HAP-1 (cell line): ENCODE measurements around the gene SEPTIN8.

Experiments used
- DNase-seq, 2 experiments: peaks; one replicate each; pipeline ENCODE4 v3.0.0-alpha.2; 2016 to 2020; ENCODE audit warnings: low spot score in 2 of 2
- H3K27me3 ChIP-seq: fragments of 250-450 bp; sonication (Bioruptor Pico); 2 replicates; pipeline ENCODE4 v1.5.1; 2020; ENCODE audit warnings: low read depth, mild to moderate bottlenecking, moderate library complexity
- H3K36me3 ChIP-seq: fragments of 250-450 bp; sonication (Bioruptor Pico); replicated peaks from 2 replicates; pipeline ENCODE4 v1.5.1; 2020; ENCODE audit warnings: mild to moderate bottlenecking
- H3K4me1 ChIP-seq: fragments of 250-450 bp; sonication (Bioruptor Pico); 2 replicates; pipeline ENCODE4 v1.5.1; 2020; ENCODE audit warnings: mild to moderate bottlenecking
- H3K4me3 ChIP-seq: fragments of 250-450 bp; sonication (Bioruptor Pico); 2 replicates; pipeline ENCODE4 v1.5.1; 2020; ENCODE audit warnings: mild to moderate bottlenecking, moderate library complexity
- H3K9me3 ChIP-seq: fragments of 250-450 bp; sonication (Bioruptor Pico); 2 replicates; pipeline ENCODE4 v1.5.1; 2020; ENCODE audit warnings: mild to moderate bottlenecking, moderate library complexity
- in situ Hi-C: fragments of 300-500 bp; cut with MboI; formaldehyde crosslinking; loops from 3 replicates; pipeline ENCODE4 v1.14.3; 2020; ENCODE audit warnings: low sequenced_read_pairs, inconsistent platforms, mixed read lengths

SEPTIN8 gene

DNA sequence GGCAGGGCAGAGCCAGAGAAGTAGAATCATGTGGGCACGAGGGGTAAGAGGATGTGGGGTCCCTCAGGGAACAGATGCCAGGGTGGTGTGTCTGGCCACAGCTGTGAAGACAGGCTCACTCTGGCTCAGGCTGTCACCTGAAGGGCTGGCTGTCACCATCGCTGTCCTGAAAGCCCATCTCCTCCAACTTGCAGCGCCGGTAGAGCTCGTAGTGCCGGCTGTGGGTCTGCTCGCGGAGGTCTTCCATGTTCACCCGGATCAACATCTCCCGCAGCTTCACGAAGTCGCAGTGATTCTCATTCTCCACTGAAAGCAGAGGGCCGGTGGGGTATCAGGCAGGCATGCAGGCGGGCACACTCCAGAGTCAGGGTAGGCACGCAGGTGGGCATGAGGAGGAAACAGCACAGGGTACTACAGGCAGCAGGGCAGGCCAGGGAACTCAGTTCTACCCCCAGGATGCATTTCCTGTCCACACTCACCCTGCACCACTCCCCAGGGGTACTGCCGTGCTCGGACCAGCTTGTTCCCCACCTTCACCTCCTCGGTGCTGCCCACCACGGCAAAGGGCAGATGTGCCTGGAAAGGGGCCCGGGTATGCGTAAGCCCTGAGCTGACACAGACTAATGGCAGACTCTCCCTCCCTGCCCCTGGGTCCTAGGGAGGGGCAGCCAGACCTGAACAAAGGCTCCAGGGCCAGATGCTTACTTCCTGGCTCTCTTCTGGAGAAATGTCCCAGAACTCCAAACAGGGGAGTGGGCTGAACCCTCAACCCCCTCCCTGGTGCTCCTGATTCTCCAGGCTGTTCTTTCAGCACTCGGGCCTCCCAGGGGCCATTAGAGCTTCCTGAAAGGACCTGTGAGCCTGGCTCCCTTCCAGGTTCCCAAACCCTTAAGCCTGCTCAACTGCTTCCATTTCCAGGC is 15.5 kb downstream of the SEPTIN8 start:
- H3K9me3 ChIP-seq: no peaks in the 10 kb centered on the region; the same call in 1 of the 2 replicates
- H3K4me1 ChIP-seq: no peaks in the 10 kb centered on the region
- no peaks in the 10 kb centered on the region for H3K27me3 ChIP-seq
- in situ Hi-C loops: no loop called here
- no peak for DNase-seq
- H3K36me3 ChIP-seq: peaks cover 66% of the 10 kb centered on the region
- no peak overlapping the region for H3K4me3 ChIP-seq

DNA sequence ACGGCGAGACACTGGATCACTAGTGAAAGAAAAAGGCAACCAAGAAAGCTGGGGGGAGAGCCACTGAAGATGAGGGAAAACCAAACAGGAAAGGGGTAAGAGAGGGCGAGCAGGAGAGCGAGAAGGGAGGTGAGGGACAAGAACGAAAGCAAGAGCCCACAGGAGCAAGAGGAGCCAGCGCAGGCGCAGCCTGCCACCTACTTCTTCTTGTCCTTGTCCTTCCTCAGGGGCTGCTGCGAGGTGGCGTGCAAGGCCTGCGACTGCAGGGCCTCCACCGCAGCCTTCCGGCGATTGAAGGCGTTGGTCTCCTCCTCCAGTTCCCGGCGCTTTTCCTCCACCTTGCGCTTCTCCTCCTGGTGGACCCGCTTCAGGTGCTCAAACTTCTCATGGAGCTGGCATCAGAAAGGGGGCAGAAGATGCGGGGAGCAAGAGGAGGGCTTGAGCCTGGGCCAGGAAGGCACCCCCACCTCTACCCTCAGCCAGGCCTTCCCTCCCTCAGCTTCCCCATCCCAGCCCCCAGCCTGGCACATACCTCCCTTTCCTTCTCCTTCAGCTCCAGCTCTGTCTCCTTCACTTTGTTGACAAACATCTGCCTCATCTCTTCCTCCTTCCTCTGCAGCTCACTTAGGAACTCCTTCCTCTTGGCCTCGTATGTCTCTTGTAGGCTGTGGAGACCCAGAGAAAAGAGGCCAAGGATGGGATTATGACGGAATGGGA is 16.3 kb downstream of the SEPTIN8 start:
- Histone ChIP-seq H3K4me3 (no peak overlapping the region), H3K36me3 (peaks cover 66% of the 10 kb centered on the region), H3K4me1 (no peaks in the 10 kb centered on the region), H3K27me3 (no peaks in the 10 kb centered on the region), H3K9me3 (no peaks in the 10 kb centered on the region; the same call in 1 of the 2 replicates)
- DNase-seq: no peak
- in situ Hi-C loops: no loop called here

DNA sequence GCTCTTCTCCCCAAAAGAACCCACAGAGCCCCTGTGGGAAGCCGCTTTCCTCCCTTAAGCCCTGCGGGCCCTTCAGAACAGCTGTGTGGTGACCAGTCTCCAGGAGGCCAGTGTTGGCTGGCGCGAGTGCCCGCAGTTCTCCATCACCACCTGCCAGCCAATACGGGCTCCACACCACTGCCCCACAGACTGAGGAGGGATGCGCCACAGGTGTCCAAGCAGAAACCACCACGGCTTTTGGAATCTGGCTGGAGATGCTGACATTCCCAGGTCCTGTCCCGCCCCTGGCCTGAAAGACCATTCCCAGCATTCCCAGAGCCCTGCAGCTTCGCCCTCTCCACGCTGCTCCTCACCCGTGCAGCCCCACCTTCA is 17.0 kb downstream of the SEPTIN8 start:
- Histone ChIP-seq H3K36me3 (peaks cover 61% of the 10 kb centered on the region), H3K4me3 (no peak overlapping the region), H3K4me1 (no peaks in the 10 kb centered on the region), H3K9me3 (no peaks in the 10 kb centered on the region; the same call in 1 of the 2 replicates), H3K27me3 (no peaks in the 10 kb centered on the region)
- DNase-seq: no peak
- in situ Hi-C loops: no loop called here

DNA sequence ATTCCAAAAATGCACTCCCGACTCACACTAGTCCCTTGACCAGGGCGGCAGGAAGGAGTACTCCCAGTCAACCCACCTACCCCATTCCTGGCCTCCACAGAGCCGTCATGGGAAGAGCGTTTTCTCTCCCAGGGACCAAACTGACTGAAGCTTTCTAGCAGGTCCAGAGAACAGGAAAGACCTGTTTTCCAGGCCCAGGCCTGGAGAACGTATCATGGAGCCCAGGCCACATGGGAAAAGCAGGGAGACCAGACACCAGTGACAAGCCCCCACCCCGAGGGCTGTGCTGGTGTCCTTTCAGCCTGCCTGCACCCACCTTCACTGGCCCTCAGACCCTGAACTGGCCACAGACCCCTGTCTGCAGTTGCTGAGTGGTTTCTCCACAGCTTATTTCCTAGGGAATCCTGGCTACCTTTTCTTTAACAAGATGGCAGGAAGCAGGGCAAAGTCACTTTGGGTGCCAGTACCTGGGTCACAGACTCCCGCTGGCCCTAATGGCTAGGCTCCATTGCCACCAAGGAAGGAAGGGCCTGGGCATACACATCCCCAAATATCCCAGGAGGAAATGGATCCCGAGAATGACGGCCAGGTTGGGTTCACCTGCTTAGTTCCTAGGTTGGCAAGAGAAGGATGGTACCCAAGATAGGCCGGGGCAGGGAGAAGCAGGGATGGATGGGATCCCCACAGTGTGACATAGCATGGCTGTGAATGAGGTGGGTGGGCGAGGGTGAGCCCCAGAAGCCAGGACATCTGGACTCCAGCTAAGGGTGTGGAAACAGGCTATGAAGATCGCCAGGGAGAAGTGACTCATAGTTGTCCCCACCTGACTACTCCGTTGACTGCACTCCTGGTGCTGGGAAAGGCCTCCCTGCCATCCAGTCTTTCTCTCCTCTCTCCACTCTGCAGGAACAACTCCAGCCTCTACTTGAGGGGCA is 17.7 kb downstream of the SEPTIN8 start:
- no peaks in the 10 kb centered on the region for H3K27me3 ChIP-seq
- peaks cover 55% of the 10 kb centered on the region for H3K36me3 ChIP-seq
- no peak for DNase-seq
- H3K4me3 ChIP-seq: no peak overlapping the region
- in situ Hi-C loops: no loop called here
- no peaks in the 10 kb centered on the region for H3K4me1 ChIP-seq
- no peaks in the 10 kb centered on the region; the same call in 1 of the 2 replicates for H3K9me3 ChIP-seq

DNA sequence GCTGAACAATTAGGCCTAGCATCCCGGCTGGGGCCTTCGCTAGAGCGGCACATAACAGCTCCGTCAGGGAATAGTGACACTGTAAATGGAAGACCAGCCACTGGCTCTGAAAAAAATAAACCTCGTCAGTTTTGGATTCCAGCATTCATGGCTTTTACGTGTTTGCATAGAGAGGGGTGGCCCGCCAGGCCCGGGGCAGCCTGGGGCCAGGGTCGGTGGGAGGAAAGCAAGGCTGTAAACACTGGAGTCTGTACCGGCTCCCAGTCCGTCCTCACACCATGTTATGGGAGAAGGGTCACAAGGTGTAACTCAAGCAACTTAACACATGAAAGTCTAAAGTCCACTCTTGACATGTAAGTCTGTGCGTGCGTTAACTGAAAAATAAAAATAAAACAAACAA is 18.6 kb downstream of the SEPTIN8 start:
- no peak overlapping the region for H3K4me3 ChIP-seq
- H3K27me3 ChIP-seq: no peaks in the 10 kb centered on the region
- in situ Hi-C loops: no loop called here
- H3K36me3 ChIP-seq: peaks cover 45% of the 10 kb centered on the region
- DNase-seq: no peak
- H3K9me3 ChIP-seq: no peaks in the 10 kb centered on the region; the same call in 1 of the 2 replicates
- no peaks in the 10 kb centered on the region for H3K4me1 ChIP-seq

DNA sequence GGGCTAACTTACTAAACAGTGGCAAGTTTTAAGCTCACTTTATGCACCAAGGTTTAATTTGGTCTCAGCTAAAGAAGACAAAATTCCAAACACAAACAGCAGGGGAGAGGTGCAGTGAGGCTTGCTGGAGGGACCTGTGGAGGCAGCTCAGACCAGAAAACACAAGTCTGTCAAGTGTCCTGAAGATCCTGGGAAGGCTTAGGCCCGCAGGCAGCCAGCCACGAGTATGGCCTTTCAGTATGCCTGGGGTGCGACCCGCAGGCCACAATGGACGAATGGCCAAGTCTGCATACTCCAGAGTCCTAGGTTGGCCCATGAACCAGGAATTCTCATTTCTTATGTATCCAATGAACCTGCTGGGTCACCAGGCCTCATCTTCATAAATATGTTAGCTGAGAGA is 20.5 kb downstream of the SEPTIN8 start:
- Histone ChIP-seq H3K4me3 (no peak overlapping the region), H3K27me3 (no peaks in the 10 kb centered on the region), H3K36me3 (peaks cover 30% of the 10 kb centered on the region), H3K4me1 (no peaks in the 10 kb centered on the region), H3K9me3 (no peaks in the 10 kb centered on the region)
- in situ Hi-C loops: no loop called here
- no peak for DNase-seq

DNA sequence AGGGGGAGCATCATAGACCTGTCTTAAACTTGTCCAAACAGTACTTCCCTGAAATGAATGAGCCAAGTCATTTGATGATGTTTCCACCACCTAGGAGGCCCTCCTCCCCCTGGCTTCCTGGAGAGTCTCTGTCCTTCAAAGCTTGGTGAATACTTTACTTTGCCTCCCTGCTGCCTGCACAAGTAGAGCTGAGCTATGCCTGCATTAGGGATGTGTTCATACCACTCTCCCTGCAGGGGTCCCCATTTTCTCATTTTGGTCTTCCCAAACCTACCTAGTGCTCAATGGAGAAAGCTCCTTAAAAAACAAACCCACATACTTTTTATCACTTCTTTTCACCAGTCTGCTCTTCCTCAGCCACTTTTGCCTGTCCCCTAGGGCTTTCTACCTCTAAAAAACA is 22.1 kb downstream of the SEPTIN8 start:
- Histone ChIP-seq H3K4me3 (no peak overlapping the region), H3K9me3 (no peaks in the 10 kb centered on the region), H3K36me3 (peaks cover 20% of the 10 kb centered on the region), H3K4me1 (no peaks in the 10 kb centered on the region), H3K27me3 (no peaks in the 10 kb centered on the region)
- no peak for DNase-seq
- in situ Hi-C loops: no loop called here

DNA sequence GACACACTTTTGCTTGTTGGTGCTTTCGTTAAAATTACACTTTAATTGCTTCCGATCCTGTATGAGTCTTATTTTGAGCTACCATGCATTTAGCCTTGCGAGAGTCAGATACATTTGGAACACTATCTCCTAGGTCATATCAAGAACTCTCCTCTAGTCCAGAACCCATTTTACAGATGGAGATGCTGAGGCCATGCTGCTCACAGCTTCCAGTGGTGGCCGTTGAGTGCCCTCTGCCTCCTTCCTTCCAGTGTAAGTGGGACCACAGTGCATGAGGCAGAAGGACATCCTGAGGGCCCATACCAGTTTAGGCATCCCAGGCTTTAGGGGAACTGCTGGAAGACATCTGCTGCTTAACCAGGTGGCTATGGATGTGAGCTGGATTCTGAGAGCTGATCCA is 22.9 kb downstream of the SEPTIN8 start:
- DNase-seq: no peak
- no peaks in the 10 kb centered on the region for H3K4me1 ChIP-seq
- no peaks in the 10 kb centered on the region for H3K27me3 ChIP-seq
- H3K9me3 ChIP-seq: no peaks in the 10 kb centered on the region
- H3K36me3 ChIP-seq: peaks cover 11% of the 10 kb centered on the region
- H3K4me3 ChIP-seq: no peak overlapping the region
- in situ Hi-C loops: no loop called here

DNA sequence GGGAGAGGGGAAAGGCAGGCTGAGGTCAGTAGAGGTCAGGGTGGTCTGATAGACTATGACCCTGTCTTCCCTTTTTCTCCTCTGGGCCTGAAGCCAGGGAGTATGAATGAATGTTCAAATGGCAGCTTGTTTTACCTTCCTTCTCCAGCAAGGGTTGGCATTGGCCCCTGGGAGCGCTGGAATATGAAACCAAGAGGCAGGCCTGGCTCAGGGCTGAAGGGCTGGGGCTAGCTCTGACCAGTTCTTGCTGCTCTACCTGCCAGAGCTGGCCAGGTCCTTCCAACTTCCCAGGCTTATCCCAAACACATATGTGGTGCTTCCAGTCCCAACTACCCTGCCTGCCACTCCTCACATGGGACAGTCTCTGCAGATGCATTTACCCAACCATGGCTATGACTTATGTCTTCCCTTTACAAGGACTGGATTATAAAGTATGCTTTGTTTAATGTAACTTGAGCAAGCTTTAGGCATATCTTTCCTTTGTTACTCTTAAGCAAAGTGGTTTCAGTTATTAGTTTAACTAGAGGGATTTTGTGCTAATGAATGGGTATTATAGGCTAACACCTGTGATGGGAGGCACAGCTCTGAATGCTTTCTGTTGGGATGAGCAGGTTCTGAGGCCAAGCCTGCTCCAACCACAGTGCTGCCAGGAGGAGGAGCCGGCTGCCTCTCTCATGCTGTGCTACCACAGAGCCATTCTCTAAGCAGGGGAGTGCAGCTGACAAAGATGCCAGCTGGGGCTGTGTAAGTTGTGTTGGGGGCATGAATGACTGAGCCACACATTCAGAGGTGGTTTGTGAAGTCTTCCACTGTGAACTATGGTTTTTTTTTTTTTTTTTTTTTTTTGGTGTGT is 23.7 kb downstream of the SEPTIN8 start:
- peak; percentile 49 to 61 for DNase-seq
- Histone ChIP-seq H3K9me3 (no peaks in the 10 kb centered on the region), H3K4me1 (no peaks in the 10 kb centered on the region), H3K36me3 (peaks cover 6% of the 10 kb centered on the region), H3K27me3 (no peaks in the 10 kb centered on the region), H3K4me3 (no peak overlapping the region)
- in situ Hi-C loops: no loop called here

DNA sequence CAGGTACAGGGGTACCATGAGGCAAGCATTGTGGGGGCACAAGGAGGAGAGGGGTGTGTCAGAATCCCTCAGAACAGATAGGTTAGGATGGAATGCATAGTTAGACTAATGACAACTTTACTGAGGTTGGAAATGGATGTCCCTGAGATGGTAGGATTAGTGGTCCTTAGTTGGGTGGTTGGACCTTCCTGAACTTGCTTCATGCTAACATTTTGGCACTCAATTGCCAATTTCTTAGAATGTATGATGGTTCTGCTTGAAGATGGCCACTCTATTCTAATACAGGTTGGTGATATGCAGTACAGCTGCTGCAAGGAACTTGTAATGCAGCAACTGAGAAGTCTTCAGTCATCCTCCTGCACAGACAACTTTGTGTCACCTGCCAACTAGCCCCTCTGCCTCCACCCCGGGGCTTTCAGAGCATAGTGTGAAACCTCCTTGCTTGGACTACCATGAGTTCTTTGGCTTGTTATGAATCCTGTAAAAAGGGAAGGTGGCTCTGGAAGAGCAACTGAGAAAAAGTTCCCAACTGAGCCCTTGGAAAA is 24.4 kb downstream of the SEPTIN8 start:
- no peak for DNase-seq
- Histone ChIP-seq H3K36me3 (peaks cover under 1% of the 10 kb centered on the region), H3K4me3 (no peak overlapping the region), H3K9me3 (no peaks in the 10 kb centered on the region), H3K4me1 (no peaks in the 10 kb centered on the region), H3K27me3 (no peaks in the 10 kb centered on the region)
- in situ Hi-C loops: no loop called here

DNA sequence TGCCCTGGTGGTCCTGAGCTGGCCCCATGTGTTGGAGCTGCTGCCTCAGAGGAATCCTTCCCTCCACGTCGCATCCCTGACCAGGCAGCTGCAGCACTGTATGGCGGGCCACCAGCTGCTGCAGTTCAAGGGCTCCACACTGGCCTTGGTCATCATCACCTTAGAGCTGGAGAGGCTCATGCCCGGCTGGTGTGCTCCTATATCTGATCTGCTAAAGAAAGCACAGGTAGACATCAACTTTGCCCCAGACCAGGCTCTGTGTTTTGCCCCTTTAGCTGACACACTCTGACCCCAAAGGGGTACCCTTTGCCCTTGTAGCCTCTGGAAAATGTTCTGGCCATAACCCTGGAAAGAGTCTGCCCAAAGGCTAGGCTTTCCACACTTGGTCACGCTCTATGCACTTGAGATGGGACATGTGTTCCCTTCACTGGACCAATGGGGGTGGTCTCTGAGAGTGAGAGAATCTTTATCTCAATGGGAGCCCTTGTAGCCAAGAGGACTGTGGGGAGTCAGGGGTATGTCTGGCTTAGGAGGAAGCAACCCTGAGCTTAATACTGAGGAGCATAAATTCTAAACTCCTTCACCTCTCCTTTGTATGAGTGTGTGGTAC is 25.0 kb downstream of the SEPTIN8 start:
- in situ Hi-C loops: no loop called here
- DNase-seq: no peak
- no peaks in the 10 kb centered on the region for H3K36me3 ChIP-seq

DNA sequence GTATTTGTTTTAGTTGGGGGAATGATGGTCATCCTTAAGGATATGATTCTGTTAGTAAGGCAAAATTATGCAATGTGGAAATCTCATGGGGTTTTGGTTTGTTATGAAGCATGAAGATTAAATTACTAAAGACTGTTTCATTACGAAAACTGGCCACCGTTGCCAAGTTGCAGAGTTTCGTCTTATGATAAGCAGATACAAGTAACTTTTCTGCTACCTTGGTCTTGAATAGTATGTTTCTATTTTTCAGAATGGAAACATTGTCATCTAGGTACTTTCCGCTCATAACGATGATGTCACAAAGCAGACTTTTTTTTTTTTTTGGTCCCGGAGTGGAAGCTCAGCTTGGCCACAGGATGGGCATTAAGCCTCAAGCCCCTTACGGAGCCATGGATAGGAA is 25.6 kb downstream of the SEPTIN8 start:
- Histone ChIP-seq H3K4me3 (no peak overlapping the region), H3K9me3 (no peaks in the 10 kb centered on the region), H3K36me3 (no peaks in the 10 kb centered on the region), H3K27me3 (no peaks in the 10 kb centered on the region), H3K4me1 (no peaks in the 10 kb centered on the region)
- in situ Hi-C loops: no loop called here
- no peak for DNase-seq

More for the DNA sequence above, 25.0 kb downstream of the SEPTIN8 start:
- Histone ChIP-seq H3K4me3 (no peak overlapping the region), H3K9me3 (no peaks in the 10 kb centered on the region), H3K27me3 (no peaks in the 10 kb centered on the region), H3K4me1 (no peaks in the 10 kb centered on the region)
